Occipital lobe (tissue), 3 donors: ENCODE data around the gene GLYR1. TPM values are rescaled to one million over a fixed set of nuclear protein-coding genes. Genes with fewer than 3 reads are reported as not detected.

Experiments used
- DNase-seq: peaks from one replicate; lab custom pipeline; 2025; lab: John Stamatoyannopoulos, UW
- small RNA-seq: library from RNA; depleted of rRNA; stranded (forward); fragments of <200 nt; gene quantifications from one replicate; pipeline ENCODE3, GENCODE V24; 2014
- total RNA-seq: library from RNA; depleted of rRNA; stranded (reverse); fragments of >200 nt; gene quantifications from one replicate; pipeline ENCODE4 v1.2.3, GENCODE V29; 2014

Gene GLYR1
- total RNA-seq, 1 donor from 2014 or later: 70.2 TPM

DNA sequence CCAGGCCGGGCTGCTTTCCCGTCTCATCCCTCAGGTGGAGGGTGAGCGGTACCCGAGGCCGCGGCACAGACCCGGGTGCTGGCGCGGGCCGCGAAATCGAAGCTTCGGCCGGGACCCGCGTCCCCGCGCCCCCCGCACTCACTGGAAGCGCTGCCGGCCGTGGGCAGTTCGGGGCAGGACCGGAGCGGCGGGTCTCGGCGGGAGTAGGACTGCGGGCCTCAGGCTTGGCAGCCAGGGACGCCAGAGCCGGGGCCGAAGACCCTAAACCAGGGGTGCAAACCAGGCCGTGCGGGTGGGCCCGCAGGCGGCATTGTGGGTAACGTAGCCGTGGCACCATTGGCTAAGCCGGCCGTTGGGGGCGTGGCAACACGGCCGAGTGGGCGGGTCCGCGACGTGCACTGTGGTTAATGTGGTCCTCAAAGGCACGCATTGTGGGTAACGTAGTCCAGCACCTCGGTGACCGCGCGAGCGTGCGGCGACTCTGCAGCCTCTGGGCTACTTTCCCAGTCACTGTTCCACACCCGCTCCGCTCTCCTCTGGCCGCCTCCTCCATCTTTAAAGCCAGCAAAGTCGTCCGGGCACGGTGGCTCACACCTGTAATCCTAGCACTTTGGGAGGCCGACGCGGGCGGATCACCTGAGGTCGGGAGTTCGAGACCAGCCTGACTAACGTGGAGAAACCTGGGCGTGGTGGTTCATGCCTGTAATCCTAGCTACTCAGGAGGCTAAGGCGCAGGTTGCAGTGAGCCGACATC is 80.0 kb downstream of the GLYR1 start, which contains the start of gene ZNF500:
ZNF500 (minus strand) TSS at position 288 of the 754 bp plus-strand sequence. CDS start 1,184 bp downstream, outside the sequence.
- peak; percentile 96 for DNase-seq

DNA sequence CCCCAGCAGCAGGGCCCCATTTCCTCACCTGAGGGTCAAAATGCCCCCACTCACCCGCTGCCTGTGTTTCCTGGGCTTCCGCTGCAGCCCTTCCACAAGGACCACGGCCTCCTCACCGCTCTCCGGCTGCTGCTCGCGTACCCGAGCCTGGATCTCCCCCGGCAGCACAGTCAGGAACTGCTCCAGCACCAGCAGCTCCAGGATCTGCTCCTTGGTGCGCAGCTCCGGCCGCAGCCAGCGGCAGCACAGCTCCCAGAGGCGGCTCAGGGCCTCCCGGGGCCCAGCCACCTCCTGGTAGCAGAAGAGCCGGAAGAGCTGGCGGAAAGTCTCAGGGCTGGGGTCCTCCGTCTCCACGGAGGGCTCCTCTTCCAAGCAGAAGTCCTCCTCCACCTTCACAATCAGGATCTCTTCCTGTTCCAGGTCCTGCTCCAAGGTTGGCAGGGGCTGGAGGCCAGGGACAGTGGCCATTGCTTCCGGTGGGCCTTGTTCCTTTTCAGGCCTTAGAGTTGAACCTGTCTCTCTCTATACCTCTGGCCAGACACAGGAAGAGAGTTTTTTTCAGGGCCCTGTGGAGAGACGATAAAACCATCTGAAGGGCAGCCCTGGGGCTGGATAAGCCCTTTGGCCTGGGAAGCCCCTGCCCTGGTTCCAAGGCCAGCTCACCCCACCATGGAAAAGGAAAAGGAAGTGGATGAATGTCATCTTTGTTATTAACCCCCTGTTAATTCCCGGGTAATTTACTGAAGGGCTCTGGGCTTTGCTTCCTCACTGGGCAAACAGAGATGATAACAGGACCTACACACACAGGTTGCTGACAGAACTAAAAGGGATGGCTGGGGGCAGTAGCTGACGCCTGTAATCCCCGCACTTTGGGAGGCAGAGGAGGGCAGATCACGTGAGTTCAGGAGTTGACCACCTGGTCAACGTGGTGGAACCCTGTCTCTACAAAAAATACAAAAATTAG is 81.3 kb downstream of the GLYR1 start:
- no peak for DNase-seq

DNA sequence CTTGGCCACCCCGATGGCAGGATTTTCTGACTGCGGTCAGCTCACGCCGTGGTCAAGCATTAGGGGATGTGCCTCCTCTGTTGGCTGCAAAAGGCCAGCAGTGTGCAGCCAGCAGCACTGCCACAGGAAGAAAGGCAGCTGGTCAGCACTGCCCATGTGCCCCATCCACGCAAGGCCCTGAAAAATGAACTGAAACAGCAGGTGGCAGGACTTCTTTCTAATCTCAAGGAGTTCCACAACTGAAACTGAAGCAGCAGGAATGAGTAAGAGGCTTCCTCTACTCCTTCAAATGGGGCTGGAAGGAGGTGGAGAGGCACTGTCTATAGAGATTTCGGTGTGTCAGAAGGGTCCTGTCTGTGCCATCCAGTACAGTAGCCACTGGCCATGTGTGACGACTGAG is 83.3 kb downstream of the GLYR1 start:
- DNase-seq: no peak

DNA sequence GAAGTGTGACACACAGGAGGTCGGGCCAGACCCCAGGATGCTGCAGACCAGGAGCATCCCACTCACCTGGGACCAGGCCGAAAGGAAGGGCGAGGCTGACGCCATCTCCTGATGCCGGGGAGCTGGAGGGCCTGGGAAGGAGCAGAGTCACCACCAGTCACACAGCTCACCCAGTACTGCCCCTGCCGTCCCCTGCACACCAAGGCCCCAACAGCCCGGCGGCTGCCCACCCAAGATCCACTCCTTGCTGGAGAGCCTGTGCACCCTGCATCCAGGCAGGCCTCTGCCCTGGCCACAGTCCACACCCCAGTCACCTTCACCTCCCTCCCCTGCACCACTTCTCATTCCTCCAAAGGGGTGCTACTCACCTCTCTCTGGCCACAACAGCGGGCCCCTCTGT is 84.9 kb downstream of the GLYR1 start:
- no peak for DNase-seq

- no peak for DNase-seq
Measured at GRCh38 chr16:4760221-4760910, 86.7 kb downstream of the GLYR1 start.

GRCh38 chr16:4755687-4756086 is 91.4 kb downstream of the GLYR1 start:
- DNase-seq: no peak

- DNase-seq: no peak
Measured at GRCh38 chr16:4754865-4755264, 92.2 kb downstream of the GLYR1 start.

DNA sequence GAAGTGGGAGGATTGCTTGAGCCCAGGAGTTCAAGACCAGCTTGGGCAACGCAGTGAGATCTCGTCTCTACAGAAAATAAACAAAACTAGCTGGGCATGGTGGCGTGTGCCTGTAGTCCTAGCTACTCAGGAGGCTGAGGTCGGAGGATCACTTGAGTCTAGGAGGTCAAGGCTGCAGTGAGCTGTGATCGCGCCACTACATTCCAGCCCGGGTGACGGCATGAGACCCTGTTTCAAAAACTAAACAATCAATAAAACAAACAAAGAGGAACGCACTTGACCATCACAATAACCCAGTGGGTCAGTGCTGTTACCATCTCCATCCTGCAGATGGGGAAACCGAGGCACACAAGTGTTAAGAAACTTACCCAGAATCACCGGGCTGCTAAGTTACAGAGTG is 93.9 kb downstream of the GLYR1 start:
- no peak for DNase-seq

Small RNA genes within 50 kb of the gene (small RNA-seq; reads per million reads assigned to genes)
- gene RF00017: not detected

Other genes starting within 250 kb of the GLYR1 start
- gene UBALD1, start 232.4 kb downstream of the GLYR1 start, total RNA-seq: 1.7 TPM
- 41.5 TPM for gene MGRN1, start 222.5 kb downstream of the GLYR1 start, total RNA-seq
- 33.4 TPM for gene NUDT16L1, start 153.7 kb downstream of the GLYR1 start, total RNA-seq
- 19.8 TPM for gene ANKS3, start 113.0 kb downstream of the GLYR1 start, total RNA-seq
- gene DNAAF8, start 112.8 kb downstream of the GLYR1 start, total RNA-seq: 0.62 TPM
- gene ZNF500, start 80.1 kb downstream of the GLYR1 start, total RNA-seq: 10.5 TPM
- gene SEPTIN12, start 58.9 kb downstream of the GLYR1 start, total RNA-seq: not detected
- gene SMIM22, start 51.9 kb downstream of the GLYR1 start, total RNA-seq: not detected
- gene ROGDI, start 44.7 kb downstream of the GLYR1 start, total RNA-seq: 38.7 TPM
- gene UBN1, start 193 bp upstream of the GLYR1 start, total RNA-seq: 13.9 TPM
- 0.31 TPM for gene PPL, start 89.9 kb upstream of the GLYR1 start, total RNA-seq
- 0.47 TPM for gene SEC14L5, start 111.0 kb upstream of the GLYR1 start, total RNA-seq
- gene NAGPA, start 186.6 kb upstream of the GLYR1 start, total RNA-seq: 12.5 TPM
- 5.0 TPM for gene C16orf89, start 218.7 kb upstream of the GLYR1 start, total RNA-seq
- gene ALG1, start 224.6 kb upstream of the GLYR1 start, total RNA-seq: 11.4 TPM